B cell (primary cell): Measurements from ENCODE around the gene NKX1-1. TPM values are rescaled to one million over a fixed set of nuclear protein-coding genes. Genes with fewer than 3 reads are reported as not detected.
A peak's percentile ranks its signal among the peaks of the same experiment; 100 is the strongest.

Experiments used
- ATAC-seq: fragments of 200-7000 bp; cut with Tn5 transposase; one replicate; pipeline ENCODE4 v1.10.0; 2021; ENCODE audit warnings: low read depth, mild to moderate bottlenecking, moderate number of reproducible peaks, moderate library complexity
- CTCF ChIA-PET: fragments of 350-600 bp; sonication (Branson Sonifier 250); formaldehyde crosslinking; loops from one replicate; lab custom pipeline; 2021; ENCODE audit warnings: antibody characterized with exemption, inconsistent platforms; lab: Charles Lee
- POLR2A ChIA-PET: fragments of 350-600 bp; sonication (Branson Sonifier 250); formaldehyde crosslinking; loops from one replicate; lab custom pipeline; 2021; ENCODE audit warnings: antibody characterized with exemption; lab: Charles Lee
- DNase-seq: peaks from one replicate; pipeline ENCODE4 v3.0.0; 2013
- H2AFZ ChIP-seq: 2 replicates; pipeline ENCODE4 v1.6.1; 2012; ENCODE audit warnings: mild to moderate bottlenecking, low read depth, low read length; ENCODE audit not compliant: insufficient read depth, poor library complexity, severe bottlenecking
- H3K27ac ChIP-seq, 2 donors: 1 replicate in 1 of 2; 2 replicates in 1 of 2; pipeline ENCODE4 v1.5.1; 2012 to 2013; ENCODE audit warnings: low read length in 2 of 2, mild to moderate bottlenecking in 2 of 2, moderate library complexity in 1 of 2
- H3K27me3 ChIP-seq, 4 experiments: fragments of 200-600 bp in 1 of 4; sonication (generic) in 1 of 4; replicated peaks in 1 of 4; 1 replicate in 2 of 4; 2 replicates in 2 of 4; pipeline versions ENCODE4 v1.6.1 to v1.7.0; 2013 to 2016; ENCODE audit warnings: low read length in 3 of 4, mild to moderate bottlenecking in 2 of 4, mixed read lengths in 1 of 4, moderate library complexity in 1 of 4; ENCODE audit not compliant: insufficient read depth in 4 of 4, control insufficient read depth in 3 of 4; ENCODE audit errors: control extremely low read depth in 1 of 4
- H3K36me3 ChIP-seq, 2 experiments: replicated peaks in 1 of 2; 1 replicate in 1 of 2; 2 replicates in 1 of 2; pipeline versions ENCODE4 v1.6.1 to v1.7.1; 2013; ENCODE audit warnings: low read length in 1 of 2; ENCODE audit not compliant: insufficient read depth in 2 of 2, control insufficient read depth in 1 of 2; ENCODE audit errors: control extremely low read depth in 1 of 2, extremely low read depth in 1 of 2
- H3K4me1 ChIP-seq, 2 donors: fragments of 200-600 bp in 1 of 2; sonication (generic) in 1 of 2; 1 replicate in 1 of 2; 2 replicates in 1 of 2; pipeline versions ENCODE4 v1.5.1 to v1.6.1; 2013 to 2017; ENCODE audit warnings: low read length in 2 of 2; ENCODE audit not compliant: control insufficient read depth in 2 of 2, insufficient read depth in 2 of 2
- H3K4me2 ChIP-seq: replicated peaks from 2 replicates; pipeline ENCODE3; 2012; ENCODE audit warnings: mild to moderate bottlenecking, low read depth, low read length; ENCODE audit not compliant: poor library complexity, severe bottlenecking
- H3K4me3 ChIP-seq, 5 experiments: fragments of 200-600 bp in 1 of 5; sonication (generic) in 1 of 5; 1 replicate in 3 of 5; 2 replicates in 2 of 5; pipeline versions ENCODE4 v1.5.1 to v1.7.0; 2011 to 2016; ENCODE audit warnings: low read length in 4 of 5, mild to moderate bottlenecking in 4 of 5, low read depth in 2 of 5, control low read depth in 1 of 5, moderate library complexity in 1 of 5; ENCODE audit not compliant: insufficient read depth in 1 of 5; ENCODE audit errors: control extremely low read depth in 1 of 5, extremely low read depth in 1 of 5
- H3K79me2 ChIP-seq: fragments of 200-600 bp; sonication (generic); one replicate; pipeline ENCODE4 v1.6.0; 2016; ENCODE audit warnings: low read length; ENCODE audit not compliant: control insufficient read depth, insufficient read depth
- H3K9ac ChIP-seq: fragments of 200-600 bp; sonication (generic); 2 replicates; pipeline ENCODE4 v1.6.1; 2017; ENCODE audit warnings: mild to moderate bottlenecking, low read length, moderate library complexity
- H3K9me3 ChIP-seq, 3 donors: one replicate each; pipeline versions ENCODE4 v1.6.1 to v1.7.1; 2013; ENCODE audit warnings: low read length in 2 of 3; ENCODE audit not compliant: control insufficient read depth in 2 of 3, insufficient read depth in 1 of 3; ENCODE audit errors: control extremely low read depth in 1 of 3
- H4K20me1 ChIP-seq: 2 replicates; pipeline ENCODE4 v1.6.0; 2012; ENCODE audit warnings: mild to moderate bottlenecking, low read length; ENCODE audit not compliant: insufficient read depth, control insufficient read depth, poor library complexity, severe bottlenecking
- H3K27ac Mint-ChIP-seq: one replicate; pipeline ENCODE4 v1.8.0; 2021; ENCODE audit warnings: mixed read lengths
- H3K27me3 Mint-ChIP-seq: one replicate; pipeline ENCODE4 v1.8.0; 2021; ENCODE audit warnings: mixed read lengths
- H3K4me1 Mint-ChIP-seq: one replicate; pipeline ENCODE4 v1.8.0; 2021; ENCODE audit warnings: mixed read lengths
- H3K4me3 Mint-ChIP-seq: one replicate; pipeline ENCODE4 v1.8.0; 2021; ENCODE audit warnings: mixed read lengths
- H3K9me3 Mint-ChIP-seq: one replicate; pipeline ENCODE4 v1.8.0; 2022; ENCODE audit warnings: mixed read lengths; ENCODE audit not compliant: insufficient read depth
- CTCF ChIP-seq: fragments of 200-600 bp; IDR thresholded peaks from one replicate; pipeline ENCODE4 v1.8.0; 2022; ENCODE audit warnings: antibody characterized with exemption, mild to moderate bottlenecking
- EZH2 ChIP-seq: IDR thresholded peaks from 2 replicates; pipeline ENCODE4 v1.6.1; 2012; ENCODE audit warnings: borderline replicate concordance, low read depth, mild to moderate bottlenecking, moderate library complexity, low read length; ENCODE audit not compliant: insufficient read depth, poor library complexity, severe bottlenecking
- WGBS: methylation state at CpG from one replicate; pipeline ENCODE4 v1.1.5; 2013; ENCODE audit warnings: missing lambda C conversion rate; ENCODE audit not compliant: insufficient coverage; 5-methylcytosine and 5-hydroxymethylcytosine counted together
- intact Hi-C: fragments of 100-400 bp; cut with micrococcal nuclease; formaldehyde crosslinking; loops from one replicate; pipeline ENCODE4 v1.10.0; 2022
- polyA plus RNA-seq: library from polyadenylated mRNA; depleted of rRNA; stranded (reverse); fragments of >200 nt; gene quantifications from 2 replicates; pipeline ENCODE4 v1.2.3, GENCODE V29; 2012
- total RNA-seq, 2 donors: library from RNA; stranded (reverse); fragments of 120-200 nt in 1 of 2; gene quantifications; 1 replicate in 1 of 2; 2 replicates in 1 of 2; pipeline versions ENCODE4 v1.2.3 to v1.2.4, GENCODE V29; 2013 to 2022

The NKX1-1 gene
- total and polyA plus RNA-seq, 2 donors (not counting 1 experiment from before 2014, with no cell fraction given), result not detected

- no peak overlapping the region for H3K4me3 Mint-ChIP-seq
- Histone ChIP-seq H3K27ac (no peak overlapping the region), H3K4me1 (peaks cover 0 to 12% of the 10 kb centered on the region in 2 donors), H3K9ac (no peak overlapping the region), H3K79me2 (no peaks in the 10 kb centered on the region), H2AFZ (no peak overlapping the region), H4K20me1 (no peaks in the 10 kb centered on the region), H3K9me3 (peaks cover 0 to 70% (median 0%) of the 10 kb centered on the region in 3 donors), H3K36me3 (no peaks in the 10 kb centered on the region), H3K27me3 (peaks cover 0 to 70% (median 31%) of the 10 kb centered on the region in 4 experiments), H3K4me2 (no peak overlapping the region), H3K4me3 (no peak overlapping the region)
- TF ChIP-seq EZH2 (no peak), CTCF (no peak)
- H3K27ac Mint-ChIP-seq, result no peak overlapping the region
- peaks cover 36% of the 10 kb centered on the region for H3K27me3 Mint-ChIP-seq
- POLR2A ChIA-PET, result no interaction called here
- no peaks in the 10 kb centered on the region for H3K9me3 Mint-ChIP-seq
- 28% methylated on average over 45 of the region's 48 CpGs for WGBS
- intact Hi-C loops, result no loop called here
- CTCF ChIA-PET, result no interaction called here
- ATAC-seq (peak; percentile 39), DNase-seq (peak; percentile 34)
- H3K4me1 Mint-ChIP-seq, result peaks cover 4% of the 10 kb centered on the region
These were observed 4.5 kb upstream of the NKX1-1 start for GRCh38 chr4:1410491-1411325.
